ENCODE data around the gene FGD1.

DNA sequence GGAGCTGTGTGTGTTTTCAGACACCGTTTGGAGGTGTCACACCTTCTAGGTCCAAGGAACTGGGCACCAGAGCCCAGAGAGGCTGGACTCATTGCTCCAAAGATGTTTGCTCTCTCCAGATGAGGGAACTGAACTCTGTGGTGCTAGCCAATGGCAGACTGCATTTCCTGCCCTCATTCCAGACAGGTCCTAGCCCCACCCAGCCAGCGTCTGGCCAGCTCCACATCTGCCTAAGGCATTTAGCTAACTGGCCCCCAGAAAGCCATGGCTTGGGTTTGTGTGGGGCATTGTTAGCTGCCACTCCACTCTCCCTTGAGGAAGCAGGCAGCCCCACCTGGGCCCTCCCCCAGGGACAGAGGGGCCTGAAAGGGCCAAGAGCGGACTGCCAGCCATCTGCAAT lies 11.4 kb downstream of the FGD1 start:
- no peak for TF ChIP-seq POLR2A (IDR thresholded peaks at IDR 0.05; ENCODE audit: low read depth, low read length)
- TF ChIP-seq JUN (IDR thresholded peaks at IDR 0.05; ENCODE audit: borderline replicate concordance, insufficient read depth, insufficient read length, low read depth): no peak

Measured in endothelial cell of umbilical vein (primary cell).